H1 (cell line): Measurements from ENCODE around the gene ADCY9. TPM values are rescaled to one million over a fixed set of nuclear protein-coding genes. Genes with fewer than 3 reads are reported as not detected.

Experiments used
- EP300 ChIP-seq, 2 experiments: IDR thresholded peaks; 1 replicate in 1 of 2; 2 replicates in 1 of 2; pipeline ENCODE4 v1.6.1; 2011 to 2012; ENCODE audit warnings: low read depth in 2 of 2, low read length in 2 of 2, mild to moderate bottlenecking in 2 of 2, borderline replicate concordance in 1 of 2, inconsistent platforms in 1 of 2, moderate library complexity in 1 of 2
- GTF2F1 ChIP-seq: IDR thresholded peaks from 2 replicates; pipeline ENCODE4 v1.6.1; 2012; ENCODE audit warnings: low read depth, low read length, improper control_type of control experiment, borderline replicate concordance
- SIX5 ChIP-seq: IDR thresholded peaks from 2 replicates; pipeline ENCODE4 v1.6.1; 2011; ENCODE audit warnings: mild to moderate bottlenecking, low read depth, low read length
- ZNF274 ChIP-seq: IDR thresholded peaks from 2 replicates; pipeline ENCODE4 v1.7.0; 2012; ENCODE audit warnings: low read length, borderline replicate concordance; ENCODE audit errors: extremely low read depth
- polyA plus RNA-seq, 7 experiments: library from polyadenylated mRNA; depleted of rRNA in 3 of 7; stranded (reverse) in 5 of 7; unstranded in 2 of 7; fragments of >200 nt in 5 of 7; fragments of 200-250 nt in 2 of 7; gene quantifications; 1 replicate in 5 of 7; 2 replicates in 1 of 7; 4 replicates in 1 of 7; pipeline versions ENCODE4 v1.2.1 to v1.2.3, GENCODE V29; 2011 to 2013; ENCODE audit warnings: missing spikeins in 2 of 7, mixed read lengths in 2 of 7
- total RNA-seq: library from RNA; stranded (reverse); fragmentation: NEBNext Ultra II Directional; extraction: Animal tissue kit (Norgen Biotek cat#: 25700); gene quantifications from 2 replicates; pipeline ENCODE4 v1.2.1, GENCODE V29; 2021

The ADCY9 gene
- total and polyA plus RNA-seq, 2 of the 8 experiments (the other 6 are each of a cell fraction or from before 2014, with no cell fraction given), result 5.4 to 13.1 TPM

- TF ChIP-seq ZNF274 (no peak), EP300 (IDR thresholded peaks at IDR 0.05; ENCODE audit: borderline replicate concordance in 1 of 2, low read depth in 2 of 2, low read length in 2 of 2) (no peak), SIX5 (no peak), GTF2F1 (no peak)
Observed at GRCh38 chr16:3957344-3957980, 158.8 kb downstream of the ADCY9 start (continued).
